ENCODE results near the gene TOLLIP. TPM values are rescaled to one million over a fixed set of nuclear protein-coding genes. Genes with fewer than 3 reads are reported as not detected.
A peak's percentile ranks its signal among the peaks of the same experiment; 100 is the strongest.

The TOLLIP gene
- total and polyA plus RNA-seq, 2 experiments from 2014 or later = 39.0 to 58.7 TPM

GRCh38 chr11:1278766-1279673, 30.4 kb downstream of the TOLLIP start:
- Histone ChIP-seq H3K36me3 (no peaks in the 10 kb centered on the region), H3K27me3 (no peaks in the 10 kb centered on the region), H3K27ac (no peak overlapping the region), H3K9me3 (ENCODE audit: low read depth) (no peaks in the 10 kb centered on the region), H3K4me3 (no peak overlapping the region), H3K4me1 (ENCODE audit: low read depth) (peaks cover 5% of the 10 kb centered on the region)
- DNase-seq (ENCODE audit: low read depth in 1 of 2, low spot score in 1 of 2) = no peak
- no peak for TF ChIP-seq CTCF (IDR thresholded peaks at IDR 0.05; ENCODE audit: low read depth, low read length)

- DNase-seq (ENCODE audit: low read depth in 1 of 2, low spot score in 1 of 2) = no peak
- no peaks in the 10 kb centered on the region for H3K27me3 ChIP-seq
- no peaks in the 10 kb centered on the region for H3K36me3 ChIP-seq
- no peak for TF ChIP-seq CTCF (IDR thresholded peaks at IDR 0.05; ENCODE audit: low read depth, low read length)
- no peaks in the 10 kb centered on the region for H3K9me3 ChIP-seq (ENCODE audit: low read depth)
- no peak overlapping the region for H3K4me3 ChIP-seq
- H3K27ac ChIP-seq = no peak overlapping the region
- H3K4me1 ChIP-seq (ENCODE audit: low read depth) = peaks cover 5% of the 10 kb centered on the region
These were observed 31.4 kb downstream of the TOLLIP start for GRCh38 chr11:1277936-1278512.

GRCh38 chr11:1276866-1277615, 32.4 kb downstream of the TOLLIP start:
- Histone ChIP-seq H3K9me3 (ENCODE audit: low read depth) (no peaks in the 10 kb centered on the region), H3K27me3 (no peaks in the 10 kb centered on the region), H3K4me3 (no peak overlapping the region), H3K36me3 (no peaks in the 10 kb centered on the region), H3K4me1 (ENCODE audit: low read depth) (peaks cover 5% of the 10 kb centered on the region), H3K27ac (no peak overlapping the region)
- no peak for TF ChIP-seq CTCF (IDR thresholded peaks at IDR 0.05; ENCODE audit: low read depth, low read length)
- no peak for DNase-seq (ENCODE audit: low read depth in 1 of 2, low spot score in 1 of 2)

- Histone ChIP-seq H3K36me3 (no peaks in the 10 kb centered on the region), H3K4me1 (ENCODE audit: low read depth) (peaks cover 6% of the 10 kb centered on the region), H3K4me3 (no peak overlapping the region), H3K27ac (no peak overlapping the region), H3K27me3 (no peaks in the 10 kb centered on the region), H3K9me3 (ENCODE audit: low read depth) (no peaks in the 10 kb centered on the region)
- DNase-seq (ENCODE audit: low read depth in 1 of 2, low spot score in 1 of 2) = no peak
- no peak for TF ChIP-seq CTCF (IDR thresholded peaks at IDR 0.05; ENCODE audit: low read depth, low read length)
These were observed 33.2 kb downstream of the TOLLIP start for GRCh38 chr11:1276041-1276790.

GRCh38 chr11:1275021-1275420, 34.4 kb downstream of the TOLLIP start:
- Histone ChIP-seq H3K9me3 (ENCODE audit: low read depth) (no peaks in the 10 kb centered on the region), H3K36me3 (no peaks in the 10 kb centered on the region), H3K4me1 (ENCODE audit: low read depth) (peaks cover 16% of the 10 kb centered on the region), H3K4me3 (no peak overlapping the region), H3K27me3 (no peaks in the 10 kb centered on the region), H3K27ac (peak overlapping the region; percentile 45)
- no peak for TF ChIP-seq CTCF (IDR thresholded peaks at IDR 0.05; ENCODE audit: low read depth, low read length)
- no peak for DNase-seq (ENCODE audit: low read depth in 1 of 2, low spot score in 1 of 2)
